Measurements from ENCODE around the gene BATF2.

- TF ChIP-seq CTCF (conservative IDR thresholded peaks at IDR 0.05) (no peak), ZFX (IDR thresholded peaks at IDR 0.05) (peak; percentile 86)
These were observed 25.1 kb downstream of the BATF2 start, which contains the start of gene MAJIN for GRCh38 chr11:64971421-64972233.
